Ishikawa (cell line): ENCODE measurements around the gene PLEKHG4.

Experiments
- CEBPB ChIP-seq: IDR thresholded peaks from 2 replicates; pipeline ENCODE4 v1.6.1; 2012
- CREB1 ChIP-seq: IDR thresholded peaks from 2 replicates; pipeline ENCODE4 v1.6.1; 2012; ENCODE audit warnings: low read depth
- EGR1 ChIP-seq: IDR thresholded peaks from 2 replicates; pipeline ENCODE4 v1.6.1; 2012
- EP300 ChIP-seq: IDR thresholded peaks from 2 replicates; pipeline ENCODE4 v1.6.1; 2012; ENCODE audit warnings: borderline replicate concordance
- FOXM1 ChIP-seq: IDR thresholded peaks from 2 replicates; pipeline ENCODE4 v1.6.1; 2012; ENCODE audit warnings: low read depth, borderline replicate concordance
- MAX ChIP-seq: IDR thresholded peaks from 2 replicates; pipeline ENCODE4 v1.6.1; 2012
- NFIC ChIP-seq: IDR thresholded peaks from 2 replicates; pipeline ENCODE4 v1.6.1; 2012
- RAD21 ChIP-seq: IDR thresholded peaks from 2 replicates; pipeline ENCODE4 v1.6.1; 2012; ENCODE audit warnings: low read depth
- REST ChIP-seq: IDR thresholded peaks from 2 replicates; pipeline ENCODE4 v1.6.1; 2012; ENCODE audit warnings: low read depth, mild to moderate bottlenecking
- TAF1 ChIP-seq: IDR thresholded peaks from 2 replicates; pipeline ENCODE4 v1.6.1; 2012; ENCODE audit warnings: low read depth, mild to moderate bottlenecking
- TCF12 ChIP-seq: IDR thresholded peaks from 2 replicates; pipeline ENCODE4 v1.6.1; 2012; ENCODE audit warnings: low read depth
- TEAD4 ChIP-seq: IDR thresholded peaks from 2 replicates; pipeline ENCODE4 v1.6.1; 2012
- USF1 ChIP-seq: IDR thresholded peaks from 2 replicates; pipeline ENCODE4 v1.6.1; 2012
- YY1 ChIP-seq: IDR thresholded peaks from 2 replicates; pipeline ENCODE4 v1.6.1; 2012; ENCODE audit warnings: low read depth
- ZBTB7A ChIP-seq: IDR thresholded peaks from 2 replicates; pipeline ENCODE4 v1.6.1; 2012; ENCODE audit warnings: low read depth

Gene PLEKHG4

GRCh38 chr16:67255553-67256221, 23.6 kb upstream of the PLEKHG4 start:
- TF ChIP-seq NFIC (no peak), FOXM1 (no peak), ZBTB7A (no peak), USF1 (no peak), EGR1 (no peak), EP300 (no peak), CEBPB (no peak), YY1 (no peak), REST (no peak)

GRCh38 chr16:67256701-67257230, 22.6 kb upstream of the PLEKHG4 start:
- TF ChIP-seq CEBPB (no peak), YY1 (no peak), EGR1 (no peak), EP300 (no peak), MAX (no peak), TEAD4 (no peak), TAF1 (no peak), REST (no peak), ZBTB7A (no peak), NFIC (no peak), CREB1 (no peak), FOXM1 (no peak), TCF12 (no peak), USF1 (no peak), RAD21 (no peak)

GRCh38 chr16:67257486-67258160, 21.7 kb upstream of the PLEKHG4 start:
- TF ChIP-seq FOXM1 (no peak), MAX (no peak), TEAD4 (no peak), YY1 (no peak), EP300 (no peak), EGR1 (no peak), TAF1 (no peak), ZBTB7A (no peak), REST (no peak), TCF12 (no peak), CREB1 (no peak), CEBPB (no peak), RAD21 (no peak), USF1 (no peak), NFIC (no peak)
